GM12801 (cell line): Measurements from ENCODE around the gene FUNDC1.

Experiments
- TF ChIP-seq, protein P1 (sequence below): IDR thresholded peaks from one replicate; pipeline ENCODE4 v1.5.1; 2011; ENCODE audit warnings: control low read depth; ENCODE audit not compliant: insufficient read length; ENCODE audit errors: extremely low read depth

The FUNDC1 gene

DNA sequence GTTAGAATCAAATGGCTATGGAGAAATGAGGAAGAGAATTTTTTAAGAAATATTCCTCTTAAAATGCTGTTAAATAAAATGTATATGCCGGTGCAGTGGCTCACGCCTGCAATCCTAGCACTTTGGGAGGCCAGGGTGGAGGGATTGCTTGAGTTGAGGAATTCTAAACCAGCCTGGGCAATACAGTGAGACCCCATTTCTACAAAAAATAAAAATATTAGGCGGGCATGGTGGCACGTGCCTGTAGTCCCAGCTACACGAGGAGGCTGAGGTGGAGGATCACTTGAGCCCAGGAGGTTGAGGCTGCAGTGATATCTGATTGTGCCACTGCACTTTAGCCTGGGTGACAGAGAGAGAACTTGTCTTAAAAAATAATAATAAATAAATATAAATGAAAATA is 7.9 kb upstream of the FUNDC1 start:
- TF ChIP-seq, protein P1, sequence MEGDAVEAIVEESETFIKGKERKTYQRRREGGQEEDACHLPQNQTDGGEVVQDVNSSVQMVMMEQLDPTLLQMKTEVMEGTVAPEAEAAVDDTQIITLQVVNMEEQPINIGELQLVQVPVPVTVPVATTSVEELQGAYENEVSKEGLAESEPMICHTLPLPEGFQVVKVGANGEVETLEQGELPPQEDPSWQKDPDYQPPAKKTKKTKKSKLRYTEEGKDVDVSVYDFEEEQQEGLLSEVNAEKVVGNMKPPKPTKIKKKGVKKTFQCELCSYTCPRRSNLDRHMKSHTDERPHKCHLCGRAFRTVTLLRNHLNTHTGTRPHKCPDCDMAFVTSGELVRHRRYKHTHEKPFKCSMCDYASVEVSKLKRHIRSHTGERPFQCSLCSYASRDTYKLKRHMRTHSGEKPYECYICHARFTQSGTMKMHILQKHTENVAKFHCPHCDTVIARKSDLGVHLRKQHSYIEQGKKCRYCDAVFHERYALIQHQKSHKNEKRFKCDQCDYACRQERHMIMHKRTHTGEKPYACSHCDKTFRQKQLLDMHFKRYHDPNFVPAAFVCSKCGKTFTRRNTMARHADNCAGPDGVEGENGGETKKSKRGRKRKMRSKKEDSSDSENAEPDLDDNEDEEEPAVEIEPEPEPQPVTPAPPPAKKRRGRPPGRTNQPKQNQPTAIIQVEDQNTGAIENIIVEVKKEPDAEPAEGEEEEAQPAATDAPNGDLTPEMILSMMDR: no peak

DNA sequence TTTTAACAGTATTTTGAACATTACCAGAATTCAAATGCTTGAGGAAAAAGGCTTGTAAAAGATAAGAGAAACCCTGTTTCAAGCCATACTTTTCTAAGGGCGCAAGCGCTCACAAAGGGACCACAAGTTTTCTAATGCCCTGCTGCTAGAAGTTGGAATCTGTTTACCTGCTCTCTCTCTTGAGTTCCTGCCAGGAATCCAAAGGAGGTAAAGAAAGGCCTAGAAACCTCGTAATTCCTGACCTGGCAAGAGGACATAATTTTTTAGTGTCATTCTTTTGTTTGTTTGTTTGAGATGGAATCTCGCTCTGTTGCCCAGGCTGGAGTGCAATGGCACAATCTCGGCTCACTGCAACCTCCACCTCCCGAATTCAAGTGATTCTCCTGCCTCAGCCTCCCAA is 1.4 kb upstream of the FUNDC1 start:
- TF ChIP-seq, protein P1: no peak

DNA sequence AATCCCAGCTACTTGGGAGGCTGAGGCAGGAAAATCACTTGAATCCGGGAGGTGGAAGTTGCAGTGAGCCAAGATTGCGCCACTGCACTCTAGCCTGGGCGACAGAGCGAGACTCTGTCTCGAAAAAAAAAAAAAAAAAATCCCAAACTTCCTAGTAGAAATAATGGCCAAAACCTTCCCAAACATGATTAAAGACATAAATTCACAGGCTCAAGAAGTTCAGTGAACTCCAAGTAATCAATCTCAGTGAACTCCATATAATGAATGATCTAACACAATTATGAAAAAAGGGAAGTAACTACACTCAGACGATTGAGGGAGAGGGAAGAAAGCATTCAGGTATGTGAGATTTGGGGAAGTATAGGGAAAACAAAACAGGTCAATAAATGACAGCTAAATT is 6.5 kb downstream of the FUNDC1 start:
- TF ChIP-seq, protein P1: no peak

DNA sequence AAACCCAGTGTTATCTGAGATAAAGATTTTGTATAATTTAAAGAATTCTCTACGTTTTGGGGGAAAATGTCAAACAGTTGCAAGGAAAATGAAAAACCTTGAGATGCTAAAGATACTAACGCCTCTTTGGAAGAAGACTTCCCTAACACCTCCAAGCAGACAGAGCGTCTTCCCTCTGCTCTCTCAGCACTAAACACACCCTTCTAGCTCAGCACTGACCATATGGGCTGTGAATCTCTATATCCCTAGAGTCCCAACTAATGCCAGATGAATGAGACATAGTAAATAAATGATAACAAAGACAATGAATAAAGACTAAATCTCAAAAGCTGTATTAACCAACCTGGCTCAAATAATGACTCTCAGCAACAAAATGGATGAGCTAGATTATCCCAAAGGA is 13.3 kb downstream of the FUNDC1 start:
- TF ChIP-seq, protein P1: no peak

DNA sequence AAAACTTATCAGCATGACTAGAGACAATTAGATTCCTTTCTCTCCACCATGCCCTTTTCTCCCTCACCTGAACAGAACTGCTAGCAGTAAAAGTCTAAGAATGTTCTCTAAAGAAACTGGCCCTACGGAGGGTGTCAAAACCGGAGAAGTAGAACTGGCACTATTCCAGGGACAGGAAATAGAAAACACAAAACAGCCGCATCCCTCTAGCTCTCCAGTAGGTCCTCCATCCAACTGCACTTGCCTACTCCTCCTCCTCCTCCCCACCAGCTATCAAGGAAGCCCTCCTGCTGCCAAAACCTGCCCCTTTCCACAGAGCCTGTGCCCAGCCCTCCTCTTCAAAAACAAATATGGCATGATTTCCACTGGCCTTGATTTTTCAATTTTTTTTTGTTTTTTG is 28.4 kb downstream of the FUNDC1 start:
- TF ChIP-seq, protein P1: no peak

DNA sequence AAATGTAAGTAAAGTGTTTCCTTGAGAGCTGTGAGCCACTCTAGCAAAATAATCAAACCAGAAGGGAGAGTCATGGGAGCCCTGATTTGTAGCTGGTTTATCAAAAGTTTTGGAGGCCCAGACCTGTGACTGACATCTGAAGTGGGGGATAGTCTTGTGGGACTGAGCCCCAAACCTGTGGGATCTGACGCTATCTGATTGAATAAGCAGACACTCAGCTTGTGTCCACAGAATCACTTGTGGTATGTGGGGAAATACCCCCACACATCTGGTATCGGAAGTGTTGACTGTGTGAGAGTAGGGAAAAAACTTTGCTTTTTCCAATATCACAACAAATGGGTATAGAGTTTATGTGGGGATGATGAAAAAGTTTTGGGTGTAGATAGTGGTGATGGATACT is 35.4 kb downstream of the FUNDC1 start:
- TF ChIP-seq, protein P1: no peak

DNA sequence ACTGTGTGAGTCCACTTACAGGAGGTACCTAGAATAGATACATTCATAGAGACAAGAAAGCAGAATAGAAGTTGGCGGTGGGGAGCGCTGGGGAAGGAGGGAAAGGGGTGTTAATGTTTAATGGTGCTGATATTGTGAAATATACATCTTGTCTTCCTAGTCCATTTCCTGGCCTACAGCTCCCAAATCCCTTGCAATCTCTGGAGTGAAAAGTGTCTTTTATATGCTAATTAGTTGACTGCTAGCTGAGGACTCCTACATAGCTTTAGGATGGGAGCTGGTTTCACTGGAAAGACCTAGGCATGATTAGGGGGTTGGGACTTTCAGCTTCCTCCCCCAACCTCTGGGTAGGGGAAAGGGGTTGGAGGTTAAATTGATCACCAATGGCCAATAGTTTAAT is 36.0 kb downstream of the FUNDC1 start:
- TF ChIP-seq, protein P1: no peak

DNA sequence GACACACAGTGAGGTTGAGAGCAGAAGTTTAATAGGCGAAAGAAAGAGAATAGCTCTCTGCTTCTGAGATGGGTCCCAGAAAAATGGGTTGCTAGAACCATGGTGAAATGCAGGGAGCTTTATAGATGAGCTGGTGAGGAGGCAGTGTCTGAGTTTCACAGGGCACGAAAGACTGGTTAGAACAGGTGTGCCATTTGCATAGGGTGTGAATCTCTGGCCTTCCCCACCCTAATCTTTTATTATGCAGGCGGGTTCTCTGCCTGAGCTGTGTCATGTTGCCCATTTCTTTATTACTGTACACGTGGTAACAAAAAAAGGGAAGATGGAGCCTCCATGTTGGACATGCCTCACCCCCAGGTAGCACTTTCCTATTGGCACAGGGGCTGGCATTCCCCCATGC is 39.1 kb downstream of the FUNDC1 start:
- TF ChIP-seq, protein P1: no peak
